Measurements from ENCODE around the gene CDKN2B.
A peak's percentile ranks its signal among the peaks of the same experiment; 100 is the strongest.
"Not testable (repeated sequence)": the region's sequence is repeated elsewhere in the genome, so short reads cannot be mapped to it uniquely, and the experiment has no call there.

Gene CDKN2B

DNA sequence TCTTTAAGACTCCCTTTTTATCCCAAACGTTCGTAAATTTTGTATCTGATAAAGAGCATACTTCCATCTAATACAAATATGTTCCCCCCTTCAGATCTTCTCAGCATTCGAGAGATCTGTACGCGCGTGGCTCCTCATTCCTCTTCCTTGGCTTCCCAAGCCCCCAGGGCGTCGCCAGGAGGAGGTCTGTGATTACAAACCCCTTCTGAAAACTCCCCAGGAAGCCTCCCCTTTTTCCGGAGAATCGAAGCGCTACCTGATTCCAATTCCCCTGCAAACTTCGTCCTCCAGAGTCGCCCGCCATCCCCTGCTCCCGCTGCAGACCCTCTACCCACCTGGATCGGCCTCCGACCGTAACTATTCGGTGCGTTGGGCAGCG is 34.8 kb downstream of the CDKN2B start:
- peak overlapping the region; percentile 17 to 49 (median 31) for H3K4me3 ChIP-seq
- H3K27ac ChIP-seq = peak overlapping the region in 1 of 21 experiments; percentile 0

GRCh38 chr9:21972361-21972760 is 36.7 kb downstream of the CDKN2B start:
- H3K4me3 ChIP-seq = no peak overlapping the region
- no peak overlapping the region for H3K27ac ChIP-seq

DNA sequence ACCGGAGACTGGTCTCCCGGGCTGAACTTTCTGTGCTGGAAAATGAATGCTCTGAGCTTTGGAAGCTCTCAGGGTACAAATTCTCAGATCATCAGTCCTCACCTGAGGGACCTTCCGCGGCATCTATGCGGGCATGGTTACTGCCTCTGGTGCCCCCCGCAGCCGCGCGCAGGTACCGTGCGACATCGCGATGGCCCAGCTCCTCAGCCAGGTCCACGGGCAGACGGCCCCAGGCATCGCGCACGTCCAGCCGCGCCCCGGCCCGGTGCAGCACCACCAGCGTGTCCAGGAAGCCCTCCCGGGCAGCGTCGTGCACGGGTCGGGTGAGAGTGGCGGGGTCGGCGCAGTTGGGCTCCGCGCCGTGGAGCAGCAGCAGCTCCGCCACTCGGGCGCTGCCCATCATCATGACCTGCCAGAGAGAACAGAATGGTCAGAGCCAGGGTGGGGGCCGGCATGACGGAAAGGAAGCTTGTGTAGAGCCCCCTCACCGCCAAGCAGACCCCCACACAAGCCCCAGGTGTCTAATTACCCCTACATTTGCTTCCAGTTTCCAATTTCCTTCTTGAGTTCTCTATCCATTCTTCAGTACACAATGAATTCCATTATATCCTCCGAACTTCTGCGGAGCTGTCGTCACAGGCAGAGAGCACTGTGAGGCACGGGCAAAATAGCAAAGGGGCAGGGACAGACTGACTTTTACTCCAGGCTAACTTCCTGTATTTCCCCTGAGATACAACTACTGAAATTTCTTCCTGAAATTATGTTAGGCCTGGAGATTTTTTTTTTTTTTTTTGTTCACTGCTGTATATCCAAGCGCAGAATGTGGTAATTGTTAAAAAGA is 38.1 kb downstream of the CDKN2B start:
- H3K27ac ChIP-seq = no peak overlapping the region

GRCh38 chr9:21969951-21970799 is 38.9 kb downstream of the CDKN2B start:
- Histone ChIP-seq H3K27ac (no peak overlapping the region), H3K4me3 (no peak overlapping the region)

More for the DNA sequence above, 38.1 kb downstream of the CDKN2B start:
- no peak overlapping the region for H3K4me3 ChIP-seq

DNA sequence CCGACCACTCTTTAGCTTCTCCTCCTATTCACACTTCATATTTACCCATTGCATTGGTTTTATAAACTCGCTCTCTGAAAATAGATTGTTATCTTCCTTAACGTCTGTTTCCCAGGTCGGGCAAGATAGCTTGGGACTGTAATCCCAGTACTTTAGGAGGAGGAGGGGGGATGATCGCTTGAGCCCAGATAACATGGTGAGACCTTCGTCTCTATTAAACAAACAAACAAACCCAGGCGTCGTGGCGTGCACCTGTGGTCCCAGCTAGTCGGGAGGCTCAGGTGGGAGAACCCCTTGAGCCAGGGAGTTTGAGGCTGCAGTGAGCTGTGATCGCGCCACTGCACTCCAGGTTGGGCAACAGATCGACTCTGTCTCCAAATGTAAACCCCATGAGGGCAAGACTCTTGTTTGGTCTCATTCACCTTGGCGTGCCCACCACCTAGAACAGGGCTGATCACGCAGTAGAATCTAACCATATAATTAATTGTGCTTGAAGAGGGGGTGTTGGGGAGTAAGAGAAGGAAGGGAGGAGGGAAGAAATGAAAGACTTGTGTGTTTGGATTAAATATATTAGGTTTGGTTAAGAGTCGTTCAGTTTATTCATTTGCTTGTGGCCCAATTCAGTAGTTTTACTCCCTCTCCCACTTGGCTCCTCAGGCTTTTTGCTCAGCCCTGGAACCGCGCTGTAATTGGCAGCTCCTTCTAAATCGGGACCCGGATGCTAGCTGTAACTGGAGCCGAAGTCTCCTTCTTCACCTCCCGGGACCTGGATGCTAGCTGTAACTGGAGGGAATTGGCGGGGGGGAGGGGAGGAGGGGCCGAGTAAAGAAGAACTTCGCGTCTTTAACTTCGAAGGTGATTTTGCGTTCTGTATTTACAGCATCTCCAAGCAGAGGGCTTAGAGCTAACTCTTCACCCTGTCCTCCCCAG is 39.8 kb downstream of the CDKN2B start:
- Histone ChIP-seq H3K4me3 (no peak overlapping the region), H3K27ac (no peak overlapping the region)

DNA sequence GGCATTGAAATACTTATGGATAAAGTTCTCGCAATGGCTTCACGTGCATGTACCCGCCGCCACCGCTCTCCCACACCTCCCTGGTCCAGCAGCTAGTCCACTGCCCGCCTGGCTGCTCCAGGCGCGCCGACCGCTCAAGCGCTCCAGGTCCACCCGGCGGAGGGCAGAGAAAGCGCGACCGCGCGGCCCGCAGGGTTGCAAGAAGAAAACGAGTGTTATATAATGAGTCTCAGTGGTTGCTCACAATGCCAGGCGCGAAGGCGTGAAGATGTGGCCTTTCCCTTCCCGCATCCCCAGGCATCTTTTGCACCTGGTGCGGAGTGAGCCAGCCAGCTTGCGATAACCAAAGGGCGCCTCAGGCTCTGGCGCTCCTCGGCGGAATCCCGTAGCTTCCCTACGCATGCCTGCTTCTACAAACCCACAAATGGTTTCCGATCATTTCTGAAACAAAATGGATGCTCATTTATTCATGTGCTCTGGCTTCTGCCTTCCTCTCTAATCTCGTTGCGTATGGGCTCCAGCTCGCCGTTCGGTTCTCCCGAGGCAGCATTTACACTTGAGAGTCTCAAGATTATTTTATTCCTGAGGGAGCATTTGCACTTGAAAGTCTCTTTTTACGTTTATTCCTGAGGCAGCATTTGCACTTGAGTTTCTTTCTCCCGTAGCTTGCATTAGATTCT is 40.6 kb downstream of the CDKN2B start:
- H3K27ac ChIP-seq = no peak overlapping the region
- no peak overlapping the region for H3K4me3 ChIP-seq

- Histone ChIP-seq H3K27ac (no peak overlapping the region), H3K4me3 (no peak overlapping the region)
Observed at GRCh38 chr9:21967702-21968101, 41.4 kb downstream of the CDKN2B start.

GRCh38 chr9:21967169-21967568 is 41.9 kb downstream of the CDKN2B start:
- Histone ChIP-seq H3K4me3 (no peak overlapping the region), H3K27ac (no peak overlapping the region)

DNA sequence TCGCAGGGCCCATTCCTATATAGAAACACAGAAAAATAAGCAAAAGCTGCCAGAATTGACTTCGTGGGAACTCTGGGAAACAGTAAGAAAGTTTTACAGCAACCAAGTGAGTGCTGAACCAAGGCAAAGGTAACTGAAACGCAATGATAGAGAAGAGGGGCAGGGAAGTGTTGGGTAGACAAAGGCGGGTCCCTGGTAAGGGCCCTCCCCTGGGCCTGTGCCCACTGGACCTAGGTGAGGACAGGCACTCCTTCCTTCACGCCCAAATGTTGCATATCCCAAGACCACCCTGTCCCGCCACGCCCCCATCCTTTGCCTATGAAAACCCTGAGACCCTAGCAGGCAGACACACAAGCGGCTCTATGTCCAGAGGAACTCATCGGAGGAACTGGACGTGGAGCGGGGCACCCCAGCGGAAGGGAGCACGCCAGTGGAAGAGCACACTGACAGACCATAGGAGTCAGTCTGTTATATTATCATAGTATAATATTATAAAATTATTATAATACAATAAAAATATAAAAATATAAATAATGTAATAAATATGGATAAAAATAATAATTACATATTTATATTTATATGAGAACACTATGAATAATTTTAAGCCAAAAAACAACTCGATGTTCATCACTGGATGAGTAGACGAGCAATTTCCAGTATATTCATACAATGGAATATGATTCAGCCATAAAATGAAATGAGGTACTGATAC is 42.8 kb downstream of the CDKN2B start:
- Histone ChIP-seq H3K27ac (no peak overlapping the region), H3K4me3 (no peak overlapping the region)

DNA sequence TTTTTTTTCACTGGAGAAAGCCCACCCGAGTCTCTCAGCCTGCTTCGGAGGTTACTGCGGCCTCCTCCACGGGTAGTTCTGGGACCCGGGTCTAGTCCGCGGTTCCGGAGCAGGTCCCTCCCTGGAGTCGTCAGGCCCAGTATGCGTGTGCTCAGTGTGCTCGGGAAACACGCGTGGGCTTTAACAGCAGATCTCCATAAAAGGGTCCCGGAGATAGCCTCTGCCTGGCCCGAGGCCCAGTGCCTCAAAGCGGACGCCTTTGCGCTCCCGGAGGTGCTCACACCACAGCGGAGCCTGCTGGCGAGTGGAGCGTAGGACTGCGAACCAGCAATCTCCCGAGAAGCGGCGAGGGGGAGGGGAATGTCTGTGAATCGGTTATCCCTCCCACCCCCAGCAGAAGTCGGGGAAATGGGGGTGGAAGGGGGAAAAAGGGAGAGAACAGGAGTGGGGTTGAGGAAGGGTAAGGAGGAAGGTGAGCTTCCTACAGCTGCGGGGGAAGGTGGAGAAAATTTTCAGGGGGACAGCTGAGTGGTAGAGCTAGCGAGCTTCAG is 43.6 kb downstream of the CDKN2B start:
- H3K27ac ChIP-seq = peak overlapping the region in 2 of 21 experiments; percentile 16 to 47
- peak overlapping the region; percentile 11 to 30 (median 24) for H3K4me3 ChIP-seq

GRCh38 chr9:21964925-21965385 is 44.1 kb downstream of the CDKN2B start:
- peak overlapping the region in 2 of 21 experiments; percentile 16 to 47 for H3K27ac ChIP-seq
- H3K4me3 ChIP-seq = peak overlapping the region; percentile 11 to 30 (median 24)

DNA sequence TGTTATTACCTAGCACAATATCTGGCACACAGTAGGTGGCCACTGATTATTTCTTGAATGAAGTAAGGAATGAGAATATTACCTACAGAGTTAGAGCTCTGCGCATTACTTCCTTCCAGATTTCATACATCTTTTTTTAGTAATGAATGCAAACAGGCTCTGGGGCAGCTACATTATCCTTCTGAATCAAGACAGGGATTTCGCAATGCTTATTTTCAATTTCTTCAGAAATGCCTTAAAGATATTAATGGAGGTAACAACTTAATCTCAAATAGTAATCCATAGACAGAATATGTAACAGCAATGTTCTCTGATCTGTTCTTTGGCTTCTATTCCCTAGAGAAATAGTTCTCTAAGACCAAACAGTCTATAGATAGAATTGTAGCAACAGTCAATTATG is 47.5 kb downstream of the CDKN2B start:
- Histone ChIP-seq H3K4me3 (no peak overlapping the region), H3K27ac (no peak overlapping the region)

- not testable (repeated sequence) for H3K27ac ChIP-seq, H3K4me3 ChIP-seq
Observed at GRCh38 chr9:21959268-21959667, 49.8 kb downstream of the CDKN2B start.

DNA sequence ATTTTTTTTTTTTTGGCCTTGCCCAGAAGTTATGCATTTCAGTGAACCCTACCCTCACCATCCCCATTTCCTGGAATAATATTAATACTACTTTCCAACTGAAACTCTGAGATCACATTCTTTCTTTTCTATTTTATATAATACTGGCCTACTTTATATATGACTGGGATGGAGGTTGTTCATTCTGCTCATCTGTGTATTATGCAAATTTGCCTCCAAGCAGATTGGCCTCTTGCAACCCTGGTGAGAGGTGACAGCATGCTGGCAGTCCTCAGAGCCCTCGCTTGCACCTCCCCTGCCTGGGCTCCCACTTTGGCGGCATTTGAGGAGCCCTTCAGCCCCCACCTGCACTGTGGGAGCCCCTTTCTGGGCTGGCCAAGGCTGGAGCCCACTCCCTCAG is 50.3 kb downstream of the CDKN2B start:
- Histone ChIP-seq H3K27ac (no peak overlapping the region), H3K4me3 (no peak overlapping the region)

Measured in skin epidermis (tissue), 12 donors.